Measurements from ENCODE around the gene KLF3.
A peak's percentile ranks its signal among the peaks of the same experiment; 100 is the strongest.
"Not testable (repeated sequence)": the region's sequence is repeated elsewhere in the genome, so short reads cannot be mapped to it uniquely, and the experiment has no call there.

The KLF3 gene

DNA sequence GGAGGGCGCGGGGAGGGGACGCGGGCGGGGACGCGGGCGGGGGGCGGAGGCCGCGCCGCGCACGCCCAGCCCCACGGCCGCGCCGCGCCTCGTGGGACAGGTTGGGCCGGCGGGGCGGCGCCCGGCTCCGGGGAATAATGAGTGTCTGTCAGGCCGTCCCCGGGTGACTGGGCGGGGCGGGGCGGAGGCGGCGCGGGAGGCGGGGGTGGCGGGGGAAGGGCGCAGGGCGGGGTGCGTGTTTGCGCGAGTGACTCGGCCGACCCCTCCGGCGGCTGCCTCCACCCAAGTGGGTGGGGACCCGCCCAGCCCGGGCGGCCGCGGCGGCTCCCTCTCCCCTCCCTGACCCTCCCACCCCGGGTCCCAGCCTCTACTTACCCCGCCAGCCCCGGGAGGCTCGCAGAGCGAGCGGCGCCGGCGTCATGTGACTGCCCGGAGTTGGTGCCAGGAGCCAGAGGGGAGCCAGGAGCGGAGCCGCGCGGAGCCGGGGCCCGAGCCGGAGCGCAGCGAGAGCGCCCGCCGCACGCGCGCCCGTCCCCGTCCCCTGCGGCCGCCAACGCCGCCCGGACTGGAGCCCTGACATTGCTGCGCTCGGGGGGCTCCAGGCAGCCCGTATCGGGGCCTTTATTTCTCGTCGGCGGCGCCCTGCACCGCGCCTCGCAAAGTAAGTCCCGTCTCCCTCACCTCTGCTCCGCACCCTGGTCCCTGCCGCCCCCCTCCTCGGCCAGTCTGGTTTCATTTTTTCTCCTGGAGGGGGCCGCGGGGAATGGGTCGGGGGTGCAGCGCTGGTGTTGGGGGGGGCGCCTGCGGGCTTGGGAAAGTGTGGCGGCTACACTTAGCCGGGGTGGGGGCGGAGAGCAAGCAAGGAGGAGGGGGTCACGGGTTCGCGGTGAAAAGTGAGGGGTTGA, at the start of gene KLF3:
KLF3 (plus strand) TSS at position 399 of the 905 bp plus-strand sequence. CDS start 16,427 bp downstream, outside the sequence.
- DNase-seq: peak; percentile 49 to 94 (median 76)

- DNase-seq: no peak
Observed at GRCh38 chr4:38614231-38614630, 49.8 kb upstream of the KLF3 start.

DNA sequence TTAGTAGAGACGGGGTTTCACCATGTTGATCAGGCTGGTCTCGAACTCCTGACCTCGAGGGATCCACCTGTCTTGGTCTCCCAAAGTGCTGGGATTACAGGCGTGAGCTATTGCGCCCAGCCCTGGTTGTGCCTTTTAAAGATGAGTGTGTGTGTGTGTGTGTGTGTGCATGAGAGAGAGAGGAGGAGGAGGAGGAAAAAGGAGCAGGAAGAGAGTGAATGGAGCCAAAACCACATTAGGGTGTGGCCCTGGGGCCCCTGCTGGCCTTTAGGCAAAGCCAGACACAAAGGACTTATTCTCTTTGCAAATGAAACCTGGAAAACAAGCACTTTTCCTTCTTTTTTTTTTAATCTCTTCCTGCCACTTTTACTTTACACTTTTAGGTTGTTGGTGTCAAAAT, 48.2 kb upstream of the KLF3 start:
- no peak for DNase-seq

GRCh38 chr4:38618505-38618904, 45.5 kb upstream of the KLF3 start:
- no peak for DNase-seq

GRCh38 chr4:38619316-38619715, 44.7 kb upstream of the KLF3 start:
- no peak for DNase-seq

- DNase-seq: no peak
Observed at GRCh38 chr4:38620065-38620464, 43.9 kb upstream of the KLF3 start.

GRCh38 chr4:38620527-38621027, 43.4 kb upstream of the KLF3 start:
- no peak for DNase-seq

GRCh38 chr4:38621028-38621684, 42.8 kb upstream of the KLF3 start:
- DNase-seq: no peak

- DNase-seq: no peak
Observed at GRCh38 chr4:38621831-38622230, 42.2 kb upstream of the KLF3 start.

DNA sequence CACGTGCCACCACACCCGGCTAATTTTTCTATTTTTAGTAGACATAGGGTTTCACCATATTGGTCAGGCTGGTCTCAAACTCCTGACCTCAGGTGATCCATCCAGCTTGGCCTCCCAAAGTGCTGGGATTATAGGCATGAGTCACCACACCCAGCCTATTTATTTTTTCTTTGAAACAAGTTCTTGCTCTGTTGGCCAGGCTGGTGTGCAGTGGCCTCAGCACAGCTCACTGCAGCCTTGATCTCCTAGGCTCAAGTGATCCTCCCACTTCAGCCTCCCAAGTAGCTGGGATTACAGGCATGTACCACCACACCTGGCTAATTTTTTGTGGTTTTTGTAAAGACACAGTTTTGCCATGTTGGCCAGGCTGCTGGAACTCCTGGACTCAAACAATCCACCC, 41.7 kb upstream of the KLF3 start:
- not testable (repeated sequence) for DNase-seq

DNA sequence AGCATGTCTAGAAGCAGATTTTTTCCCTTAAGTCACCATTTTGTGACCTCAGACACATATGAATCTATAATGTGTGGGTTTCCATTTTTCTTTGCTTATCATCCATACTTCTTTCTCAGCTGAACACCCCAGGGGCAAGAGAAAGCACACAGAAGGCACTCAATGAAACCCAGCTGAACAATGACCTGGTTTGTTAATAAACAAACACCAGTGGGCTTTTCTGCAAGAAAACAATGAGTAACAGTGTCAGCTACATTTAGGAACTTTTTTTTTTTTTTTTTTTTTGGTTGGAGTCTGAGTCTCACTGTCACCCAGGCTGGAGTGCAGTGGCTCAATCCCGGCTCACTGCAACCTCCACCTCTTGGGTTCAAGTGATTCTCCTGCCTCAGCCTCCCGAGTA, 40.7 kb upstream of the KLF3 start:
- DNase-seq: no peak

DNA sequence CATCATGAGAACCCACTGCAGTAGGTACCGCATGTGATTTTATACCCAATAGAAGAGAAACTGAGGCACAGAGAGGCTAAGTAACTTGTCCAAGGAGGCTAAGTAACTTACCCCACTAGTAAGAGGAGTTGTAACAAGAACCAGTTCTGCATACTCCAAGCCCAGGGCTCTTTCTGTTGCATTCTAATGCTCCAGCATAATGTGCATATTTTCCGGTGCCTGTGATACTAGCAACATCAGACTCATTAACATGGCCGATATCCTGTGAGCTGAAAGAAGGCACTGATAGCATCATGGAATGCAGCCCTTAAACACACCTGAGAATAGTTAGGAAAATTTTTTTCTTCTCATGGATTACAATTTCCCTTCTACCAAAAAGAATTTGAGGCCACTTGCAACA, 39.7 kb upstream of the KLF3 start:
- no peak for DNase-seq

DNA sequence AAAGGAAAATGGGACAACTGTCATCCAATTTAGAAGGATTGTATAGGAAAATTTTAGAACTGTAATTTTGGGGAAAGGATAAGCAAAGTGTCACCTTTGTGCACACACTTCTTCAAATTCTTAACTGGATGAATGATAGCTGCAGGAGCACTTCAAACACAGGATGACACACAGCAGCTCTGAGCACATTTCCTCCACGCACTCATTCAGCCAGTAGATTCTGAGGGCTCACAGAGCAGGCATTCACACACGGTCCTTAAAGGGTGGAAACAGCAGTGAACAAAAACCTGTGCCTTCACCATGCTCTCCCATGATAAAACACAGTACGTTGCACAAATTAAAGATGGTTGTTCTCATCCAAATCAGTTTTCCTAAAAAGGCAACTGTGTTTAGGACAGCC, 38.5 kb upstream of the KLF3 start:
- peak in 1 of 4 experiments; percentile 3 for DNase-seq

DNA sequence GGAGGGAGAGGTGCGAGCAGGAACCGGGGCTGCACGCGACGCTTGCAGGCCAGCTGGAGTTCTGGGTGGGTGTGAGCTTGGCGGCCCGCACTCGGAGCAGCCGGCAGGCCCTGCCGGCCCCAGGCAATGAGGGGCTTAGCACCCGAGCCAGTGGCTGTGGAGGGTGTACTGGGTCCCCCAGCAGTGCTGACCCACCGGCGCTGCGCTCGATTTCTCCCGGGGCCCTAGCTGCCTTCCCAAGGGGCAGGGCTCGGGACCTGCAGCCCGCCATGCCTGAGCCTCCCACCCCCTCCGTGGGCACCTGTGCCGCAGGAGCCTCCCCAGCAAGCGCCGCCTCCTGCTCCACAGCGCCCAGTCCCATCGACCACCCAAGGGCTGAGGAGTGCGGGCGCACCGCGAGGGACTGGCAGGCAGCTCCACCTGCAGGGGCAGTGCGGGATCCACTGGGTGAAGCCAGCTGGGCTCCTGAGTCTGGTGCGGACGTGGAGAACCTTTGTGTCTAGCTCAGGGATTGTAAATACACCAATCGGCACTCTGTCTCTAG, 37.0 kb upstream of the KLF3 start:
- DNase-seq: not testable (repeated sequence)

- DNase-seq: no peak
Observed at GRCh38 chr4:38630519-38630918, 33.5 kb upstream of the KLF3 start.

DNA sequence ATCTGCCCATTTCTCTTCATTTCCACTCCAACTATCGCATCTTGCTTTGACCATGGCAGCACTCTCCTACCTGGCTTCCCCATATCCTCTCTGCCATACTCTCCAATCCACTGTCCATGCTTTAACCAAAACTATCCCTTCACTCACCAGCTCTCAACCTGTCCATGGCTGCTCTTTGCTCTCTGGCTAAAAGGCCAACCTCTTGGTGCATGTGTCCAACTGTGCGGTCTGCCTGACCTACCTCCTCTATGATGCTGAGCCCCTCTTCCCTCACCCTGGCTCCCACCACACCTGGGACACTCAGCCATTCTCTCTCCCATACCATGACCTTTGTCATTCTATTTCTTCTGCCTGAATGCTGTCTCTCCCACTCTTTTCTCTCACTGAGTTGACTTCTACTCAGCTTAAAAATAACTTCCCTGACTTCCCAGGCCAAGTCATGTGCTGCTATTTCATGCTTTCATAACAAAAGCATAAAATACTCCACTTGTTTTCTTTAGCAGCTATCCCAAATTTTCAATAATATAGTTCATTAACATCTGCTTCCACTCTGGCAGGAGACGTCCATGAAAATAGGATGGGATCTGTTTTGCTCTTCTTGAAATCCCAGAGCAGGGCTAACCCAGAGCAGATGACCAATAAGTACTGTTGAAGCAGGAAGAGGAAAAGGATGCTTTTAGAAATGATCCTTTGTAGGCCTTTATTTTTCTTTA, 29.8 kb upstream of the KLF3 start:
- DNase-seq: no peak

DNA sequence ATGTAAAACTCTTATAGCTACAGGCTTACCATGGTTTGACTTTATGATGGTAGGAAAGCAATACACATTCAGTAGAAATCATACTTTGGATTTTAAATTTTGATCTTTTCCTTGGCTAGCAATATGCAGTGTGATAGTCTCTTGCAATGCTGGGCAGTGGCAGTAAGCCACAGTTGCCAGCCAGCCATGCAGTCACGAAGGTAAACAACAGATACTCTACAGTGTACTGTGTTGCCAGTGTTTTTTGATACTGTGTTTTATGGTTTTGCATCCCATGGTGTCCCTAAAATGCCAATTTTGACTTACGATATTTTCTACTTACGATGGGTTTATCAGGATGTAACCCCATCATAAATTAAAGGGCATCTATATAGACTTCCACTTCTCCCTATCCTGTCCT, 24.8 kb upstream of the KLF3 start:
- no peak for DNase-seq

- DNase-seq: no peak
Observed at GRCh38 chr4:38641811-38642210, 22.2 kb upstream of the KLF3 start.

DNA sequence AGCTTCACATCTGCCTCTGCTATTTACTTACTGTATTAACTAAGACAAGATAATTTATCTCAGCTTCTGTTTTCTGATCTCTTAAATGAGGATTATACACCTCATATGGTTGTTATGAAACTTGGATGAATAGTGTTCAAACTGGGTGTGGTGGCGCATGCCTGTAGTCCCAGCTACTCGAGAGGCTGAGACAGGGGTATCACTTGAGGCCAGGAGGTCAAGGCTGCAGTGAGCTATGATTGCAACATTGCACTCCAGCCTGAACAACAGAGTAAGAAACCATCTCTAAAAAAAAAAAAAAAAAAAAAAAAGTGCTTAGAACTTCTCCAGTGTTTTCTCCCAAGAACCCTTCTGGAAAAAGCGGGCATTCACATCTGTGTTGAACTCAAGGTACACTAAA, 19.8 kb upstream of the KLF3 start:
- DNase-seq: no peak

GRCh38 chr4:38647101-38647819, 16.7 kb upstream of the KLF3 start:
- DNase-seq: no peak

DNA sequence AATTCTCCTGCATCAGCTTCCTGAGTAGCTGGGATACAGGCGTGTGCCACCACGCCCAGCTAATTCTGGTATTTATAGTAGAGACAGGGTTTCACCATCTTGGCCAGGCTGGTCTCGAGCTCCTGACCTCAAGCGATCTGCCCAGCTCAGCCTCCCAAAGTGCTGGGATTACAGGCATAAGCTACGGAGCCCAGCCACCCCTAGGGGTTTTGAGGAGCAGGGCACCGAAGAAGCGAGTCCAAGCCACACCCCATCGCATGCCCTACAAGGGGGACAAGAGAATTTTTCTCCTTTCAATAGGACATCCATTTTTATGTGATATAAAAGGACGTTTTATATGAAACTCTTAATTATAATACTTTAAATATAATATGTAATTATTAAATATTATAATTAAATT, 13.9 kb upstream of the KLF3 start:
- DNase-seq: no peak

DNA sequence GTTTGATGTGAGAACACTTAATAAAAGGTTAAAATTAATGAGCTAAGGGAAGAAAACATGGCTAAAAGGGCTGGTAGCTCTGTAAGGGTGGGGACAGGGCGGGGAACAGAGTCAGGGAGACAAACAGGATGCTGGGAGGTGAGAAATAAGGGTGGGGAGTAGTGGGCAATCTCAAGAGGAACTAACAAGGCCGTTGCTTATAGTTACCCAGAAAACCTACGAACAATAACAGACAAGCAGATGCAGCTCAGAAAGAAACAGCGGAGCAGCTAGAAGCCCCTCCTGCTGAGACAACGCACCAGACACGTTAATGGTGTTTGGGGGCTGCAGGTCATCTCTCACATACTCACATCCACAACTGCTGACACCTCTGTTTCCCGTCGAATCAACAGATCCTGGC, 9.7 kb upstream of the KLF3 start:
- no peak for DNase-seq
